Measurements from ENCODE around the gene PLIN5.

The PLIN5 gene

DNA sequence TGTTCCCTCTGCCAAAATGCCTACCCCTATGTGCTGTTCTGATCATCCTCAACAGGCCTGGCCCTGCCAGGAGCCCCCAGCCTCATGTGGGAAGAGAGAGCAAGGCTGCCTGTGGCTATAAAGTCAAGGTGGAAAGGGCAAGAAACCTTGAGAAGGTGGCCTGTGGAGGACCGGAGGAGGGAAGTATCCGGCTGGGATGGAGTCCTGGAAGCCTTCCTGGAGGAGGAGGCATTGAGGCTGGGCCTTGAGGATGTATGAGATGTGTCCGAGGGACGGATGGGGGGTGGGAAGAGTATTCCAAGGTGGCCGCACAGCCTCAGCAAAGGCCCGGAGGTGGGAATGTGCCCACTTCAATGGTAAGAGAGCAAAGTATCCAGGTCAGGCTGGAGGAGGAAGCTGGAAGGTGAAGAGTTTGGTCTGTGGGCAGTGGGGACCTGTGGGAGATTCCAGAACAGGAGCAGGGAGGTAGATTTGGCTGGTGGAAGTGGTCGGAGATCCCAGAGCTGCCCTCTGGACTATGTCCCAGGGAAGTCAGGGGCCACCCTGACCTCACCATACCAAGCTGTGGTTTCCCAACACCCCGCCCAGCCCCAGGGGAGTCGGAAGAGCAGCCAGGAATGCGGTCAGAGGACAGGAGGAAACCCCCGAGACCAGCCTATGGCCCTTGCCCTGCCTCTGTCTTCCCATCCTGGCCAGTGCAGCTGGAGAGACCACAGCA, 13.7 kb downstream of the PLIN5 start:
- DNase-seq = no peak

DNA sequence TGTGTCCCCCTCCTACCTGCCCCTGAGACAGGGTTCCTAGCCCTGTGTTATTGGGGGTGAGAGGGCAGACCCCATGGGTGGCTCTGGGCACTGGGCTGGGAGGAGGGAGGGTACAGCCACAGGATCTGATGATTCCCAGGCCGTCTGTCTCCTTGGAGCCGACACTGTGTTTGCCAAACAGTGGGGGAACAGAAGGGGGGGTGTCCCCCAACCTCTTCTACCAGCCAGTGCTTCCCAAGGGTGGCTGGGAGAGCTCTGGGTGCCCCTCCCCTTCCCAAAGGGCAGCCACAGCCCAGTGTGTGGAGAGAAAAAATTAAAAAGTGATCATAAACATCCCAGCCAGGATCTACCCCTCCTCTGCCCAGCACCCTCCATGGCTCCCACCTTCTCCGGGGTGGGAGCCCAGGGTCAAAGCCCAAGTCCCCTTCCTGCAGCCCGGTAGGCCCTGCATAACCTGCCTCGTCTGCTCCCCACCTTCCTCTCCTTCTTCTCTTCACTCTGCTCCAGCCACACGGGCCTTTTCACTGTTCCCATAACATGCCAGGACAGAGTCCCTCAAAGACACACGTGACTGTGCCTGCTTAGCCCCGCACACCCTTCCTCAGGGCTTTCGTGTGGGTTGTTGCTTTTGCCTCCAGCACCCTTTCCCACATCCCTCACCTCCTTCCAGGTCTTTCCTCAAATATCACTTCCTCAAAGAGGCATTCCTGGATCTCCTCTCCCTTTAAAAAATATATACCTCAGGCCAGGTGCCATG, 15.3 kb downstream of the PLIN5 start:
- DNase-seq = no peak

DNA sequence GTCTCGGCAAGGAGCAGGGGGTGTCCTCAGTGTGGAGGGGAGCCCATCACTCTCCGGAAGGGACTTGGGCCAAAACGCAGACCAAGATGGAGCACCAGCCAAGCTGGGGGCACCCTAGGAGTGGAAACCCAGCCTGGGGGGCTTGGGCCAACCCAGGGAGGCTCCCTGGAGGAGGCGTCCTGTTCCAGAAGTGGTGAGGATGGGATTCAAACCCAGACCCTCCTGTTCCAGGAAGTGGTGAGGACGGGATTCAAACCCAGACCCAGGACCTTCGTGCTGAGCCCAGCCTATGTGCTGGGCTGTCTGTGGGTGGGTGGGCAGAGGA, 15.9 kb downstream of the PLIN5 start:
- DNase-seq = no peak

DNA sequence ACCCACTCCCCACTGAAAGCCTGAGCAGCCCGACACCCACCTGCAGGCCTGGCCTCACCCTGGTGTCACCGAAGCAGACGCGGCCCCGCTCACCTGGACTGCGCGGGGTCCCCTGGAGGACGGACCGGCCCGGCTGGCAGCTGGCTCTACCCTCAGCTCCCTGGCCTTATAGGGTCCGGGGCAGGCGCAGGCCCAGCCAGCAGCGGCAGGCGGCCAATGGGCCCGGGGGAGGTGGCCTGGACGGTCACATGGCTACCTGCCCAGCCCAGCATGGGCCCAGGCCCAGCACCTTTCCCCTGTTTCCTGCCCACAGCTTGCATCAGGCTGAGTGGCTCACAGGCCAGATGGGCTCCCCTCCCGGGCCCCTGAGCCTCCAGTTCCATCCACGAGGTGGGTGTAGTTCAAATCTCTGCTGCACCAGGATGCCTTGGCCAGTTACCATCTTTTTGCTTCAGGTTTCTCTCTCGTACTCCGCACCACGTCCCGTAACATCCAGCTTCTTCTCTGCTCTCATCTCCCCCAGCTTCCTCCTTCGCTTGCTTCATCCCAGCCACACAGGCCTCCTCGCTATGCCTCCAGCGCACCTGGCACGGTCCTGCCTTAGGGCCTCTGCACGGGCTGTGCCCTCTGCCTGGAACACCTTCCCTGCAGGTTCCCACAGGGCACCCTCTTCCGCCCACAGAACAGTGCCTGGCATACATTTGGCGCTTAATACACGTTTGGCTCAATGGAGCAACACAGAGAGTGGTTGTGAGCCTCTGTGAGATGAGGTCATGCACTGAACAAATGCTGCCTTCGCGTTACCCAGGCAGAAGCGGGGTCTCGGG, 16.5 kb downstream of the PLIN5 start, which contains the start of gene PLIN4:
TSS of gene PLIN4 (minus strand) at position 142 of the 827 bp plus-strand sequence. CDS start 214 bp downstream, outside the sequence.
- DNase-seq = no peak

DNA sequence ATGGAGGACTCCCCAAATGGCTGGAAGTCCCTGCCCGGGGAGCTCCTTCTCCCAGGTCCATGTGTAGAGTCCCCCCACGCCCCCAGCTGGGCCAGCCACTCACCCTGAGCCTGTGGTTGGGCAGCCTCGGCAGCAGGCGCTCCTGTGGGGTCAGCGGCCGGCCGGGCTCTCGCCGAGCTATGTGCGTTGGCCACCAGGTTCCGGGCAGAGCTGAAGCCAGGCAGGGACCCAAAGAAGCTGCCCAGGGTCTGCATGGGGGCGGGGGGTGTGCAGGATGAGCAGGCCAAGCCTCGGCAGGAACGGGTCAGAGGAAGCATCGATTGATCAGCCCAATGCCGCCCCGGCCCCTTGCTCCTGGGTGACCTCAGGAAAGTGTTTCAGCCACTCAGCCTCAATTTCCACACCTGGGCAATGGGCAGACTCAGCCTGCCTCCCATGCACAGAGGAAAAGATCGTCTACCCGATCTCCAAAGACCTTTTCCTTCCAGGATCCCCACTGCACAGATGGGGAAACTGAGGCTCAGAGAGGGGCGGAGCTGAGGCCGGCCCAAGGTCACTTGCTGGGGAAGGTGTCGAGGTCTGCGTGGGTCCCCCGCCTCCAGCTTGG, 17.5 kb downstream of the PLIN5 start:
- DNase-seq = no peak

DNA sequence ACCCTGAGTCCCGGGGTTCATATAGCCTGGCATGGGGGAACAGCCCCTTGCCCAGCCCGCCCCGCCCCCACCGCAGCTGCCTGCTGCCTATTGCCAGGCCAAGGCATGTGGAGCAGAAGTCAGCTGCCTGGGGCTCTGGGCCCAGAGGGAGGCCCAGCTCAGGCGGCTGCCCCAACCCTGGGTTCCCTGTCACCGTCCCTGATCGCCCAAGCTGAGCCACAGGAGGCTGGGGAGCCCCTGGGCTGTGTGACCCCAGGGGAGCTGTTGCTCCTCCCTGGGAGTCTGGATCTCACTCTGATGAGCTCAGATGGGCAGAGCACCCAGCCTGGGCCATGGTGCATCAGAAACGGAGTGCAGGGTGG, 18.1 kb downstream of the PLIN5 start:
- DNase-seq = no peak

DNA sequence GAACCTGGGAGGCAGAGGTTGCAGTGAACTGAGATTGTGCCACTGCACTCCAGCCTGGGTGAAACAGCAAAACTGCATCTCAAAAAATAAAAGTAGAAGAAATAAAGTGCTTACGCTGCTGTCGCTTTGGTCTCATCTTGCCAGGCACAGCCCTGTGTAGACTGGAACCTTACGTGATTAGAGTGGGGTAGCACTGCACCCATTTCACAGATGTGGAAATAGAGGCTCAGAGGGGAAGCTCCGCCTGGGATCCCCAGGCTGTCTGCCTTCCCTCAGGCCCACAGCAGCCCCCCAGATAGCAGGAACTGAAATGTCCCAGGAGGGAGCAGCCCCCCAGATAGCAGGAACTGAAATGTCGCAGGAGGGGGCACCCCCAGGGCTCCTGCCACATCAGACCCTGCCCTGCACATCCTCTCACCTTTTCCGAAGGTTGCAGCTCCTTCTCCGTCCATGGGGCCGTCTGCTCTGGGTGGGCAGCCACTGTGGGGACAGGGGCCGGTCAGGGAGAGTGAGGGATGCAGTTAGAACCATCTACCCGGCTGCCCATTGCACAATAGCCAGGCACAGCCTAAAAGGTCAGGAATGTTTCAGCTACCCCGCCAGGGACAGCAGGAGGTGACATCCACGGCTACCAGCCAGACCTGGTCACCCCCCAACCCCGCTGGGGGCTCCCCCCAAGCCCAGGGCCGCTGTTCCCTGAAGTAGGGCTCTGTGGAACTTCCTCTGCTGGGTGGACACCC, 18.7 kb downstream of the PLIN5 start:
- no peak for DNase-seq

DNA sequence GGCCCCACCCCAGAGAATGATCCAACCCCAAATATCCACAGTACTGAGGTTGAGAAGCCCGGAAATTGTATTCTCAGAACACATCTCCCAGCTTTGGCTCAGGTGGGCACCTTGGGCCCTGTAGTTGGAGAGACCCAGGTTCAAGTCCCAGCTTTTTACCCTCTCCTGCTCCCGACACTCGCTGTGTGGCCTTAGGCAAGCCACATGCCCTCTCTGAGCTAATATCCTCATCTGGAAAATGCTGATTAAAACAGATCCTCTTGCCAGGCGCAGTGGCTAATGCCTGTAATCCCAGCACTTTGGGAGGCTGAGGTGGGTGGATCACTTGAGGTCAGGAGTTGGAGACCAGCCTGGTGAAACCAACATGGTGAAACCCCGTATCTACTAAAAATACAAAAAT, 19.3 kb downstream of the PLIN5 start:
- DNase-seq = no peak

DNA sequence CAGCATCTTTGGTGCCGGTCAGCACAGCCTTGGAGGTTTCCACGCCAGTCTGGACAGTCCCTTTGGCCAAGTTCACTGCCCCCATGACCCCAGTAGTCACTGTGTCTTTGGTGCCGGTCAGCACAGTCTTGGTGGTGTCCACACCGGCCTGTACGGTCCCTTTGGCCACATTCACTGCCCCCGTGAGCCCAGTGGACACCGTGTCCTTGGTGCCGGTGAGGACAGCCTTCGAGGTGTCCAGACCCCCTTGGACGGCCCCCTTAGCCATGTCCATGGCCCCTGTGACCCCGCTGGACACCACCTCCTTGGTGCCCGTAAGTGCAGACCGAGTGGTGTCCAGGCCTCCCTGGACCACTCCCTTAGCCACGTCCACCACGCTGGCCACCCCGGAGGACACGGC, 21.8 kb downstream of the PLIN5 start:
- DNase-seq = no peak

DNA sequence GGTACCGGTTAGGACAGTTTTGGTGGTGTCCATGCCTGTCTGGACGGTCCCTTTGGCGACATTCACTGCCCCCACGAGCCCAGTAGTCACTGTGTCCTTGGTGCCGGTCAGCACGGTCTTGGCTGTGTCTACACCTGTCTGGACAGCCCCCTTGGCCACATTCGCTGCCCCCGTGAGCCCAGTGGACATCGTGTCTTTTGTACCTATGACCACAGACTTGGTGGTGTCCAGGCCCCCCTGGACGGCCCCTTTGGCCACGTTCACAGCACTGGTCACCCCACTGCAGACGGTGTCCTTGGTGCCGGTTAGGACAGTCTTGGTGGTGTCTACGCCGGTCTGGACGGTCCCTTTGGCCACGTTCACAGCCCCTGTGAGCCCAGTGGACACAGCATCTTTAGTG, 23.0 kb downstream of the PLIN5 start:
- DNase-seq = no peak

DNA sequence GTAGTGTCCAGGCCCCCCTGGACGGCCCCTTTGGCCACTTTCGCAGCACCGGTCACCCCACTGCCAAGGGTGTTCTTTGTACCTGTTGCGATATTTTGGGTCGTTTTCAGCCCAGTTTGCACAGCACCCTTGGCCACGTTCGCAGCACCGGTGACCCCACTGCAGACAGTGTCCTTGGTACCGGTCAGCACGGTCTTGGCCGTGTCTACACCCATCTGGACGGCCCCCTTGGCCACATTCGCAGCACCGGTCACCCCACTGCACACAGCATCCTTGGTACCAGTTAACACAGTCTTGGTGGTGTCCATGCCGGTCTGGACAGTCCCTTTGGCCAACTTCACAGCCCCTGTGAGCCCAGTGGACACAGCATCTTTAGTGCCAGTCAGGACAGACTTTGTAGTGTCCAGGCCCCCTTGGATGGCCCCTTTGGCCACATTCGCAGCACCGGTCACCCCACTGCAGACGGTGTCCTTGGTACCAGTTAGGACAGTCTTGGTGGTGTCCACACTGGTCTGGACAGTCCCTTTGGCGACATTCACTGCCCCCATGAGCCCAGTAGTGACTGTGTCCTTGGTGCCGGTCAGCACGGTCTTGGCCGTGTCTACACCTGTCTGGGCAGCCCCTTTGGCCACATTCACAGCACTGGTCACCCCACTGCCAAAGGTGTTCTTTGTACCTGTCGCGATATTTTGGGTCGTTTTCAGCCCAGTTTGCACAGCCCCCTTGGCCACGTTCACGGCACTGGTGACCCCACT, 23.5 kb downstream of the PLIN5 start:
- no peak for DNase-seq

DNA sequence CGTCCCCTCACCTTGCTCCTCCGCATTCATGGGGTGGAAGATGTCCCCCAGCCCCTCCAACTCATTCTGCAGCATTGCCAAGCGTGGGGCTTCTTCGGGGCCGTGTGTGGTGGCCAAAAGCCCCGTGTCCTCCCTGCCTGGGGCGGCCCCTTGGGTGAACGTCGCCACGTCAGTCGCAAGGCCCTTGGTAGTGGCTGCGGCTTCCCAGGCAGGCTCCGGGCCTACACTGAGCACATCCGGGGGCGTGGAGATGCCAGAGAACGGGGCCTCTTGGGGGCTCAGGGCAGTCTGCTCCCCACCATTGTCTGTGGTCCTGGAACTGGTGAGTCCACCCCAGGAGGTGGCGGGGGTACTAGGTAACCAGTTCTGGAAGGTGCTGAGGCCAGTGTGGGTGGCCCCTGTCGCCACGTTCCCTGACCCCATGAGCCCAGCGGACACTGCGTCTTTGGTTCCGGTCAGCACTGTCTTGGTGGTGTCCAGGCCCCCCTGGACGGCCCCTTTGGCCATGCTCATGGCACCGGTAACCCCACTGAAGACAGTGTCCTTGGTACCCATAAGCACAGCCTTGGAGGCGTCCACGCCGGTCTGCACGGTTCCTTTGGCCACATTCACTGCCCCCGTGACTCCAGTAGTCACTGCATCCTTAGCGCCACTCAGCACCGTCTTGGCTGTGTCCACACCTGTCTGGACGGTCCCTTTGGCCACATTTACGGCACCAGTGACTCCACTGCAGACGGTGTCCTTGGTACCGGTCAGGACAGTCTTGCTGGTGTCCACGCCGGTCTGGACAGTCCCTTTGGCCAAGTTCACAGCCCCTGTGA, 24.4 kb downstream of the PLIN5 start:
- DNase-seq = no peak

DNA sequence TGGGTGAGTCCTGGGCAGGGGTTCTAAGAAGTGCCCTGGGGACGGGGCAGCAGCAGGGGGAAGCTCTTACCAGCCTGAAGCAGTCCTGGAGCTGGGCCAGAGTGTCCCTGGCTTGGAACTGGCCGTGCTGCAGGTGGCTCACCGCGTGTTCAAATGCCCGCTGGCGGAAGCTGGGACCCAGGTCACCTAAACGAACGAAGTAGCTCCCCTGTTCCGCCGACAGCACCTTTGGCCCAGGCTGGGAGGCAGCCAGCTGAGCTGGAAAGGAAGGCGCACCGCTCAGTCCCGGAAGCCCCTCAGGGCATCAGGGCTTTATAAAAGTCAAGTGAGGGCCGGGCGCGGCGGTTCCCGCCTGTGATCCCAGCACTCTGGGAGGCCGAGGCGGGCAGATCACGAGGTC, 26.3 kb downstream of the PLIN5 start:
- no peak for DNase-seq

DNA sequence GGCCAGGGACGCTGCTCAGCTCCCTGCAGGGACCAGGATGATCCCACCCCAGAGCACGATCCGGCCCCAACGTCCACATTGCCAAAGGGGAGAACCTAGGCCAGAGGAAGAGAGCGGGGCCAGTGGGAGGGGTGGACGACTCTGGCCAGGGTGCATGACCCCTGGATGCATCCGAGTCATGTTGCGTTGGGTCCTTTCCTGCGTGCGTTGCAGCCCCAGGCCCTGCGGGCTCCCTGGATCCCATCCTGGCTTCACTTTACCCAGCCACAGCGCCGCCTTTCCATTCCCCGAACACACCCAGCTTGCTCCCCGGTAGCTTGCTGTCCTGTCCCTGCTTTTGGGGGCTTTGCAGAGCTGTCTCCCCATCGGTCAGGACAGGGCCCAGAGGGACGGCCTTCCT, 27.2 kb downstream of the PLIN5 start:
- DNase-seq = no peak

DNA sequence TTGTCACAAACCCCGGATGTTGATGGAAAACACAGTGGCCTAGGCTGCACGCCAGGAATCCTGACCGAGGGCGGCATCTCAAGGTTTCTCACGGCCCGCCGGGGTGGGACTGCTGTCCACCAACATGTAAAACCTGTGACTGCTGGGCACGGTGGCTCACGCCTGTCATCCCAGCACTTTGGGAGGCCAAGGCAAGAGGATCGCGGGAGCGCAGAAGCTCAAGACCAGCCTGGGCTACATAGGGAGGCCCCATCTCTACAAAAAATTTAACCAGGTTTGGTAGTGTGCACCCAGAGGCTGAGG, 27.9 kb downstream of the PLIN5 start:
- no peak for DNase-seq

DNA sequence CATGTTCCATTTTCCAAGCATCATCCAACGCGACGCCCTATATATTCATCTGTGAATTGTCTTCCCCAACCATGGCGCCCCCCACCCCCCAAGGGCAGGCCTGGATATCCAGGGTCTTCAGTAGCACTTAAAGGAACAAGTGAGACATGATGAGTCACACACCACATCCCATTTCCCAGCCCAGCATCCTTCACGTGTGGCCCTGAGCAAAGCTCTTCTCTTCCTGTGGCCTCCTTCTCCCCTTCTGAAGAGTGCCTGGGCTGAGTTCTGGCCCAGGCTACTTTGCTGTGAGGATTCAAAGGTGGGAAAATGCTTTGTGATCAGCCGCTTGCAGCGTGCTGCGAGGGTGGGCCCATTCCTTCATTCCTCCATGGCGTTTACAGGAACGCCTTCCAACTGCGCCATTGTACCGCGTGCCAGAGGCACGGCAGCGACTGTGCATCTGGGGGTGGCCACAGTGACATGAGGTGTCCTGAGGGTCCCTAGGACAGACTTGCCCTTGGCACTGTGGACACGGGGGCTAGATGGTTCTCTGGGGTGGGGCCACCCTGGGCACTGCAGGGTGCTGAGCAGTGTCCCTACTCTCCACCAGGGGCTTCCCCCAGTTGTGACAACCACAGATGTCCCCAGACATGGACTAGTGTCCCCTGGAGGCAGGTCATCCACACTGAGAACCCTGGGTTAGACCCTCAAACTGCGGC, 28.4 kb downstream of the PLIN5 start:
- no peak for DNase-seq

DNA sequence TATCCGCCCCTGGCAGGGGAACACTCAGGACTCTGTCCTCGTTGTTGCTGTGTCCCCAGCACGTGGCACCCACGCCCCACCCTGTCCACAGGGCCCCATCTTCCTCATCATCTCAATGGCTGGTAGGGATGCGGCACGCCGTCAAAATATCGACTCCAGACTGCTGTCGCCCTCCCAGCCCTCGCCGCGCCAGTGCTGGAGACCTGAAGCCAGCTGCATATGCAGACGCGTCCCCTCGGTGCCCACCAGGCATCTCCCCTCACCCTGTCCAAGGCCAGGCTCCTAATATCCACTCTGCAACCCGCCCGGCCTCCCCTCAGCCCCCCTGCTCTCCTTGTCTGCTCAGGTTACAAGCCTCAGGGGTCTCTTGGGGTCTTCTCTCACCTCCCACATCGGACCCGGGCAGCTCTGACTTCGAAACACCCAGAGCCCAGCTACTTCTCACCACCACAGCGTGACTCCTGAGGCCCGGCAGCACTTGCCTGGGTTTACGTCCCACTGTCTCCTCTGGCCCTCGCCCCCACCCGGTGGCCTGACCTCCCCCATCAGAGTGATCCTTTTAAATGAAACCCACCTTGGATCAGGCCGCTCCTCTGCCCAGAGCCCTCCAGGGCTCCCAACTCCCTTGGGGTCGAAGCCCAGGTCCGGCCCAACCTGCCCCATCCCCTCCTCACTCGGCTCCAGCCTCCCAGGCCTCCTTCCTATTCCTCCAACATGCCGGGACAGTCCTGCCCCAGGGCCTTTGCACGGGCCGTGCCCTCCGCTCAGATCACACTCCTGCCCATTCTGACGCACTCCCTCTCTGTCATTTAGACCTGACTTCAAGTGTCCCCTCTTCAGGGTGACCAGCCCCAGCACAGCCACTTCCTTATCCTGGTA, 29.2 kb downstream of the PLIN5 start:
- DNase-seq = no peak

DNA sequence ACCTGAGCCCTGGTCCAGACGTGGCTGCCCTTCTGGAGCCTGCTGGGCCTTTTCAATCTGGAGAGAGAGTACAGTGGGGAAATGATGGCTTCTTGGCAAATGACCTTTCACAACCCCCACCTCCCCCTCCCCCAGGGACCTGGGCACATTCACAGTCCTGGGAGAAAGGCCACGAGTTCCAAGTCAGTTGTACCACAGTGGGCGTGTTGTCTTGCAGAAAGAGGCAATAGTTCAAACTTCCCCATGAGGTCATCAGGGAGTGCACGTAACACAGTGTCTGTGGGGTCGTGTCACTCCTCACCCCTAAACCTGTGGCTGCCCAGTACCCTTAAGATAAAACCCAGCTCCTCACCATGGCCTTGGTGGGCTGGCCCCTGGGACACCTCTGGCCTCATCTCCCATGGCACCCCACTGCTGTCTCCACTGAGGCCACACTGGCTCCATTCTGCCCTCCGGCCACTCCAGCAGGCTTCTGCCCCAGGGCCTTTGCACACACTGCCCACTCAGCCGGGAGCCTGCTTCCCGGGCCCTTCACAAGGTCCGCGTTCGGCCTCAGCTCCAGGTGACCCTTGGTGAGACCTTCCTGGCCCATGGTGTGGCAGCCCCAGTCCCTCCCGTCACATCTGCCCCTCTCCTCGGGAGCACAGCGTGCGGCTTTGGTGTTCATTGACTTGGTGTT, 30.0 kb downstream of the PLIN5 start:
- DNase-seq = no peak

DNA sequence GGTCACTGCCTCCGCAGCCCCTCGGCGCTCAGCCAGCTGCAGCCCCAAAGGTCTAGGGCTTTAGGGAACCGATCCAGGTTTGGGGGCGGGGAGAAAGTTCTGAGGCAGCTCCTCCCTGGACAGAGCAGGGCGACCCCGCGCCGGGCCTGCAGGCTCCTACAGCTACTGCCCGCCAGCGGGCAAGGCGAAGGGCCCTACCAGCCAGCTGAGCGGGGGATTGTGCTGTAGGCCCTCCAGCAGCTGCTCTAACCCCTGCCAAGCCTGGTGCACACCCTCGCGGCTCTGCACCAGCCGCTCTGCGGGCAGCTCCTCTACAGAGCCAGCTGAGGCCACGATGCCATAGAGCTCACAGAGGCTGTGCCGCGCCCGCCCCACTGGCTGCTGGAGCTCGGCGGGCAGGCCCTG, 30.7 kb downstream of the PLIN5 start:
- DNase-seq = no peak
